ENCODE results near the gene GABRB2. TPM values are rescaled to one million over a fixed set of nuclear protein-coding genes. Genes with fewer than 3 reads are reported as not detected.

Gene GABRB2
- polyA plus RNA-seq, 2 of the 4 experiments (the other 2 are of a cell fraction), result not detected

GRCh38 chr5:161332343-161332742 is 214.2 kb downstream of the GABRB2 start:
- 12% methylated on average over 3 of the region's 3 CpGs for WGBS (ENCODE audit: missing lambda C conversion rate)
- FAIRE-seq, result no peak

GRCh38 chr5:161314033-161314432 is 232.5 kb downstream of the GABRB2 start:
- no peaks in the 10 kb centered on the region for H3K4me1 ChIP-seq
- ChIA-PET POLR2A (no interaction called here), CTCF (no interaction called here)
- no peak for DNase-seq (ENCODE audit: low read depth in 1 of 2, low spot score in 1 of 2)
- FAIRE-seq, result no peak
- ATAC-seq, result no peak
- no peak overlapping the region for H3K27ac ChIP-seq
- H3K9me3 ChIP-seq, result no peaks in the 10 kb centered on the region
- H3K4me2 ChIP-seq, result no peak overlapping the region
- no peak overlapping the region for H3K4me3 ChIP-seq
- WGBS (ENCODE audit: missing lambda C conversion rate), result 0% methylated on average over 3 of the region's 3 CpGs
- TF ChIP-seq CBX8 (IDR thresholded peaks at IDR 0.05), result no peak
- TF ChIP-seq MAX (IDR thresholded peaks at IDR 0.05), result no peak
- TF ChIP-seq ZSCAN20 (CRISPR knock-in tag; IDR thresholded peaks at IDR 0.05), result no peak

More at GRCh38 chr5:161332343-161332742, 214.2 kb downstream of the GABRB2 start:
- no peak overlapping the region for H3K27ac ChIP-seq
- no peaks in the 10 kb centered on the region for H3K9me3 ChIP-seq
- TF ChIP-seq REST (IDR thresholded peaks at IDR 0.05), result no peak
- TF ChIP-seq NR3C1 (IDR thresholded peaks at IDR 0.05), result no peak
- no peak for TF ChIP-seq RNF2 (IDR thresholded peaks at IDR 0.05; ENCODE audit: borderline replicate concordance, low read depth)
- ATAC-seq (no peak), DNase-seq (ENCODE audit: low read depth in 1 of 2, low spot score in 1 of 2) (no peak)
- H3K4me1 ChIP-seq, result no peaks in the 10 kb centered on the region
- no peak overlapping the region for H3K4me3 ChIP-seq
- CTCF ChIA-PET, result no interaction called here
- H3K4me2 ChIP-seq, result no peak overlapping the region
- POLR2A ChIA-PET, result no interaction called here

GRCh38 chr5:161312882-161313281 is 233.6 kb downstream of the GABRB2 start:
- H3K9me3 ChIP-seq, result no peaks in the 10 kb centered on the region
- ATAC-seq (no peak), DNase-seq (ENCODE audit: low read depth in 1 of 2, low spot score in 1 of 2) (no peak), FAIRE-seq (no peak)
- H3K4me3 ChIP-seq, result no peak overlapping the region
- TF ChIP-seq NR3C1 (IDR thresholded peaks at IDR 0.05) (no peak), HOXB13 (CRISPR knock-in tag; IDR thresholded peaks at IDR 0.05; ENCODE audit: low read depth) (no peak), FOSB (CRISPR knock-in tag; IDR thresholded peaks at IDR 0.05) (no peak)
- H3K4me1 ChIP-seq, result no peaks in the 10 kb centered on the region
- no peak overlapping the region for H3K4me2 ChIP-seq
- CTCF ChIA-PET, result no interaction called here
- WGBS (ENCODE audit: missing lambda C conversion rate), result 36% methylated on average over 5 of the region's 5 CpGs
- POLR2A ChIA-PET, result no interaction called here
- no peak overlapping the region for H3K27ac ChIP-seq

- POLR2A ChIA-PET, result no interaction called here
- ATAC-seq, result no peak
- TF ChIP-seq CEBPB (IDR thresholded peaks at IDR 0.05), result no peak
- TF ChIP-seq POLR2A (IDR thresholded peaks at IDR 0.05; ENCODE audit: low read length), result no peak
- no peak for TF ChIP-seq EHMT2 (IDR thresholded peaks at IDR 0.05; ENCODE audit: low read depth)
- TF ChIP-seq CTCF (IDR thresholded peaks at IDR 0.05), result no peak
- TF ChIP-seq NPAS2 (CRISPR knock-in tag; IDR thresholded peaks at IDR 0.05; ENCODE audit: borderline replicate concordance), result no peak
- TF ChIP-seq GATA3 (IDR thresholded peaks at IDR 0.05; ENCODE audit: borderline replicate concordance), result no peak
- TF ChIP-seq SREBF2 (IDR thresholded peaks at IDR 0.05), result no peak
- no peak for TF ChIP-seq CBX8 (IDR thresholded peaks at IDR 0.05)
- no peaks in the 10 kb centered on the region for H3K4me1 ChIP-seq
- H3K9me3 ChIP-seq, result no peaks in the 10 kb centered on the region
- H3K4me3 ChIP-seq, result no peak overlapping the region
- no peak for DNase-seq (ENCODE audit: low read depth in 1 of 2, low spot score in 1 of 2)
- no peak overlapping the region for H3K27ac ChIP-seq
- WGBS (ENCODE audit: missing lambda C conversion rate), result 26% methylated on average over 3 of the region's 3 CpGs
- no peak for FAIRE-seq
- H3K4me2 ChIP-seq, result no peak overlapping the region
- CTCF ChIA-PET, result no interaction called here
Measured at GRCh38 chr5:161311965-161312364, 234.6 kb downstream of the GABRB2 start.
